H9 (cell line): ENCODE data around the gene FAT2. TPM values are rescaled to one million over a fixed set of nuclear protein-coding genes. Genes with fewer than 3 reads are reported as not detected.

Source experiments
- DNase-seq: peaks from one replicate; pipeline ENCODE4 v3.0.0-alpha.2; 2017
- H2AFZ ChIP-seq: one replicate; pipeline ENCODE4 v1.6.1; 2013; ENCODE audit warnings: mild to moderate bottlenecking, low read length, control low read depth, moderate library complexity
- H2AK5ac ChIP-seq: 2 replicates; pipeline ENCODE4 v1.6.1; 2013; ENCODE audit warnings: low read length, control low read depth, mixed read lengths; ENCODE audit not compliant: insufficient read length
- H2BK120ac ChIP-seq: one replicate; pipeline ENCODE4 v1.6.1; 2013; ENCODE audit warnings: low read depth, mild to moderate bottlenecking, low read length, control low read depth, inconsistent platforms; ENCODE audit not compliant: poor library complexity, severe bottlenecking
- H2BK12ac ChIP-seq: 2 replicates; pipeline ENCODE4 v1.6.1; 2013; ENCODE audit warnings: low read length, control low read depth, mixed read lengths, low read depth; ENCODE audit not compliant: insufficient read length
- H2BK15ac ChIP-seq: 2 replicates; pipeline ENCODE4 v1.6.1; 2013; ENCODE audit warnings: low read depth, low read length, control low read depth
- H2BK20ac ChIP-seq: one replicate; pipeline ENCODE4 v1.6.1; 2013; ENCODE audit warnings: low read depth, mild to moderate bottlenecking, low read length, control low read depth, inconsistent platforms; ENCODE audit not compliant: poor library complexity, severe bottlenecking
- H2BK5ac ChIP-seq: 2 replicates; pipeline ENCODE4 v1.6.1; 2013; ENCODE audit warnings: low read length, control low read depth, mixed read lengths; ENCODE audit not compliant: insufficient read length
- H3K14ac ChIP-seq: 2 replicates; pipeline ENCODE4 v1.6.1; 2013; ENCODE audit warnings: low read length, control low read depth; ENCODE audit not compliant: insufficient read depth
- H3K18ac ChIP-seq: 2 replicates; pipeline ENCODE4 v1.6.1; 2013; ENCODE audit warnings: low read depth, mild to moderate bottlenecking, mixed read lengths, low read length, control low read depth; ENCODE audit not compliant: insufficient read length
- H3K23ac ChIP-seq: 2 replicates; pipeline ENCODE4 v1.6.1; 2013; ENCODE audit warnings: low read length, control low read depth, mixed read lengths, low read depth; ENCODE audit not compliant: insufficient read length
- H3K23me2 ChIP-seq: 2 replicates; pipeline ENCODE4 v1.6.1; 2013; ENCODE audit warnings: low read depth, mild to moderate bottlenecking, mixed read lengths, low read length, control low read depth; ENCODE audit not compliant: insufficient read length, poor library complexity, severe bottlenecking
- H3K27ac ChIP-seq: 2 replicates; pipeline ENCODE4 v1.5.1; 2013; ENCODE audit warnings: low read length, control low read depth, mixed read lengths, low read depth; ENCODE audit not compliant: insufficient read length
- H3K27me3 ChIP-seq: 2 replicates; pipeline ENCODE4 v1.6.1; 2013; ENCODE audit warnings: low read length, control low read depth, inconsistent platforms; ENCODE audit not compliant: insufficient read depth
- H3K4ac ChIP-seq: 2 replicates; pipeline ENCODE4 v1.6.1; 2013; ENCODE audit warnings: low read depth, mild to moderate bottlenecking, control low read depth, inconsistent platforms, low read length, moderate library complexity
- H3K4me1 ChIP-seq: 2 replicates; pipeline ENCODE4 v1.6.1; 2013; ENCODE audit warnings: low read length, control low read depth, inconsistent platforms; ENCODE audit not compliant: insufficient read depth
- H3K4me2 ChIP-seq: 2 replicates; pipeline ENCODE4 v1.6.1; 2013; ENCODE audit warnings: low read length, control low read depth, mixed read lengths; ENCODE audit not compliant: insufficient read length, insufficient read depth
- H3K56ac ChIP-seq: 2 replicates; pipeline ENCODE4 v1.6.1; 2013; ENCODE audit warnings: low read depth, mild to moderate bottlenecking, mixed read lengths, low read length, control low read depth; ENCODE audit not compliant: insufficient read length
- H3K79me1 ChIP-seq: 2 replicates; pipeline ENCODE4 v1.6.1; 2013; ENCODE audit warnings: low read depth, mild to moderate bottlenecking, moderate library complexity, low read length, control low read depth, inconsistent platforms; ENCODE audit not compliant: insufficient read depth, poor library complexity, severe bottlenecking
- H3K79me2 ChIP-seq: 2 replicates; pipeline ENCODE4 v1.6.1; 2013; ENCODE audit warnings: low read length, control low read depth, inconsistent platforms; ENCODE audit not compliant: insufficient read depth
- H3K9ac ChIP-seq: 2 replicates; pipeline ENCODE4 v1.6.1; 2013; ENCODE audit warnings: low read length, control low read depth, mixed read lengths; ENCODE audit not compliant: insufficient read length; ENCODE audit errors: extremely low read depth
- H3K9me3 ChIP-seq: one replicate; pipeline ENCODE4 v1.6.1; 2013; ENCODE audit warnings: low read depth, low read length, inconsistent platforms; ENCODE audit not compliant: control insufficient read depth
- H3T11ph ChIP-seq: one replicate; pipeline ENCODE4 v1.6.1; 2013; ENCODE audit warnings: mild to moderate bottlenecking, low read length, control low read depth, inconsistent platforms
- H4K20me1 ChIP-seq: one replicate; pipeline ENCODE4 v1.6.1; 2013; ENCODE audit not compliant: control insufficient read depth, insufficient read length, insufficient read depth
- H4K5ac ChIP-seq: 2 replicates; pipeline ENCODE4 v1.6.1; 2013; ENCODE audit warnings: low read depth, mild to moderate bottlenecking, mixed read lengths, low read length, control low read depth; ENCODE audit not compliant: insufficient read length
- H4K8ac ChIP-seq: replicated peaks from 2 replicates; pipeline ENCODE4 v1.6.1; 2013; ENCODE audit warnings: low read length, control low read depth, mixed read lengths, low read depth; ENCODE audit not compliant: insufficient read length
- H4K91ac ChIP-seq: 2 replicates; pipeline ENCODE4 v1.6.1; 2013; ENCODE audit warnings: low read depth, mild to moderate bottlenecking, moderate library complexity, mixed read lengths, low read length, control low read depth; ENCODE audit not compliant: insufficient read length
- H3K27ac Mint-ChIP-seq, 3 experiments: 2 replicates in 2 of 3; 3 replicates in 1 of 3; pipeline ENCODE4 v1.8.0; 2020 to 2021; ENCODE audit warnings: mixed read lengths in 3 of 3, mild to moderate bottlenecking in 1 of 3, moderate library complexity in 1 of 3
- H3K27me3 Mint-ChIP-seq: 2 replicates; pipeline ENCODE4 v1.8.0; 2021; ENCODE audit warnings: low read depth, mild to moderate bottlenecking, moderate library complexity, mixed read lengths
- H3K36me3 Mint-ChIP-seq, 3 experiments: 2 replicates in 2 of 3; 3 replicates in 1 of 3; pipeline ENCODE4 v1.8.0; 2020 to 2021; ENCODE audit warnings: low read depth in 3 of 3, mixed read lengths in 3 of 3; ENCODE audit not compliant: insufficient read depth in 1 of 3
- H3K4me1 Mint-ChIP-seq, 2 experiments: 2 replicates each; pipeline ENCODE4 v1.8.0; 2020; ENCODE audit warnings: mixed read lengths in 2 of 2
- H3K4me3 Mint-ChIP-seq, 2 experiments: 2 replicates in 1 of 2; 3 replicates in 1 of 2; pipeline ENCODE4 v1.8.0; 2020 to 2021; ENCODE audit warnings: mild to moderate bottlenecking in 2 of 2, mixed read lengths in 2 of 2, moderate library complexity in 1 of 2
- H3K9me3 Mint-ChIP-seq, 2 experiments: 2 replicates in 1 of 2; 3 replicates in 1 of 2; pipeline ENCODE4 v1.8.0; 2020; ENCODE audit warnings: mild to moderate bottlenecking in 2 of 2, mixed read lengths in 2 of 2, moderate library complexity in 1 of 2
- WGBS: extraction: QIAGEN DNeasy Blood & Tissue Kit; methylation state at CpG from one replicate; pipeline ENCODE4 v1.1.7; 2013; ENCODE audit warnings: missing lambda C conversion rate, low lambda C conversion rate, mixed read lengths; ENCODE audit not compliant: insufficient read length; ENCODE audit errors: extremely low coverage; 5-methylcytosine and 5-hydroxymethylcytosine counted together
- total RNA-seq: library from RNA; stranded (reverse); gene quantifications from 2 replicates; pipeline ENCODE4 v1.2.1, GENCODE V29; 2021
- TF ChIP-seq, protein P1 (sequence below): fragments of 200-600 bp; sonication (generic); conservative IDR thresholded peaks from 3 replicates; pipeline ENCODE4 v1.8.0; 2021; ENCODE audit warnings: antibody characterized with exemption, mild to moderate bottlenecking

FAT2 gene
- total RNA-seq, 1 experiment from 2014 or later, result 0.15 TPM

DNA sequence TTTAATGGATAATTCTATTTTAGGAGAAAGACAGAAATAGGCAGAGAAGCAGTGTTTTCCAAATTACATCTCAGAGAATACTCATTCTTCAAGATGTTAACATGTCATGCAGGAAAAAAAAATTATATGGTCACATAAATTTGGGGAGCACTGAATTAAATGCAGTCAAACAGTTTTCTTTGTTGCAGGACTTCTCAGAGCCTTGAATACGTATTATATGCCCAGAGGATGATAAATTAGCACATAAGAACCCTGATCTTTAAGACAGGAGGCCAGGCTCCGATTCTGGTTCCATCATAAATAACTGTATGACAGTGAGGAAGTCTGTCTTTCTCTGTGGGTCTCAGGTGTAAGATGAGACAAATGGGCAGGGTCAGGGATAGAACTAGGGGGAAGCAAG lies 41.4 kb downstream of the FAT2 start:
- no peak overlapping the region for H2BK20ac ChIP-seq
- no peak overlapping the region for H3K4me3 Mint-ChIP-seq
- H3K9ac ChIP-seq, result no peak overlapping the region
- H2BK12ac ChIP-seq, result no peak overlapping the region
- H3K4ac ChIP-seq, result no peak overlapping the region
- H3K18ac ChIP-seq, result no peak overlapping the region
- peaks cover 6 to 9% of the 10 kb centered on the region in 2 experiments for H3K4me1 Mint-ChIP-seq
- H4K5ac ChIP-seq, result no peak overlapping the region
- H3K9me3 ChIP-seq, result no peaks in the 10 kb centered on the region
- no peak overlapping the region for H4K8ac ChIP-seq
- H2BK15ac ChIP-seq, result no peak overlapping the region
- no peak overlapping the region for H3K27ac Mint-ChIP-seq
- H2AFZ ChIP-seq, result no peak overlapping the region
- no peaks in the 10 kb centered on the region for H3K79me1 ChIP-seq
- H2BK5ac ChIP-seq, result no peak overlapping the region
- H3K9me3 Mint-ChIP-seq, result no peaks in the 10 kb centered on the region; a peak in 1 of 5 replicates
- no peak overlapping the region for H2AK5ac ChIP-seq
- no peak overlapping the region for H3T11ph ChIP-seq
- H3K4me2 ChIP-seq, result no peak overlapping the region
- H4K91ac ChIP-seq, result no peak overlapping the region
- no peak overlapping the region for H3K14ac ChIP-seq
- H3K27me3 Mint-ChIP-seq, result peaks cover 4% of the 10 kb centered on the region
- H3K79me2 ChIP-seq, result no peaks in the 10 kb centered on the region
- H4K20me1 ChIP-seq, result no peaks in the 10 kb centered on the region
- DNase-seq, result no peak
- H3K36me3 Mint-ChIP-seq, result no peaks in the 10 kb centered on the region
- WGBS, result no CpG with 5 or more reads among the region's 2 CpGs
- H3K27me3 ChIP-seq, result no peaks in the 10 kb centered on the region
- TF ChIP-seq, protein P1, sequence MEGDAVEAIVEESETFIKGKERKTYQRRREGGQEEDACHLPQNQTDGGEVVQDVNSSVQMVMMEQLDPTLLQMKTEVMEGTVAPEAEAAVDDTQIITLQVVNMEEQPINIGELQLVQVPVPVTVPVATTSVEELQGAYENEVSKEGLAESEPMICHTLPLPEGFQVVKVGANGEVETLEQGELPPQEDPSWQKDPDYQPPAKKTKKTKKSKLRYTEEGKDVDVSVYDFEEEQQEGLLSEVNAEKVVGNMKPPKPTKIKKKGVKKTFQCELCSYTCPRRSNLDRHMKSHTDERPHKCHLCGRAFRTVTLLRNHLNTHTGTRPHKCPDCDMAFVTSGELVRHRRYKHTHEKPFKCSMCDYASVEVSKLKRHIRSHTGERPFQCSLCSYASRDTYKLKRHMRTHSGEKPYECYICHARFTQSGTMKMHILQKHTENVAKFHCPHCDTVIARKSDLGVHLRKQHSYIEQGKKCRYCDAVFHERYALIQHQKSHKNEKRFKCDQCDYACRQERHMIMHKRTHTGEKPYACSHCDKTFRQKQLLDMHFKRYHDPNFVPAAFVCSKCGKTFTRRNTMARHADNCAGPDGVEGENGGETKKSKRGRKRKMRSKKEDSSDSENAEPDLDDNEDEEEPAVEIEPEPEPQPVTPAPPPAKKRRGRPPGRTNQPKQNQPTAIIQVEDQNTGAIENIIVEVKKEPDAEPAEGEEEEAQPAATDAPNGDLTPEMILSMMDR, result no peak
- no peak overlapping the region for H2BK120ac ChIP-seq
- no peaks in the 10 kb centered on the region for H3K4me1 ChIP-seq
- H3K27ac ChIP-seq, result no peak overlapping the region
- H3K56ac ChIP-seq, result no peak overlapping the region
- no peaks in the 10 kb centered on the region for H3K23me2 ChIP-seq
- no peak overlapping the region for H3K23ac ChIP-seq
